Stomach (tissue), 4 donors: ENCODE results near the gene DNAJB13.

Experiments used
- POLR2A ChIP-seq, 4 donors: fragments of 450-650 bp; IDR thresholded peaks; one replicate each; pipeline ENCODE4 v1.6.1; 2016; ENCODE audit warnings: antibody characterized with exemption in 4 of 4, control low read depth in 2 of 4, mild to moderate bottlenecking in 1 of 4, moderate library complexity in 1 of 4
- TF ChIP-seq, protein P1 (sequence below), 7 experiments: fragments of 450-650 bp in 4 of 7; fragments of 200-600 bp in 3 of 7; sonication (generic) in 3 of 7; IDR thresholded peaks; one replicate each; pipeline ENCODE4 v1.5.1; 2016 to 2019; ENCODE audit warnings: antibody characterized with exemption in 7 of 7, control low read depth in 2 of 7, mild to moderate bottlenecking in 1 of 7

DNA sequence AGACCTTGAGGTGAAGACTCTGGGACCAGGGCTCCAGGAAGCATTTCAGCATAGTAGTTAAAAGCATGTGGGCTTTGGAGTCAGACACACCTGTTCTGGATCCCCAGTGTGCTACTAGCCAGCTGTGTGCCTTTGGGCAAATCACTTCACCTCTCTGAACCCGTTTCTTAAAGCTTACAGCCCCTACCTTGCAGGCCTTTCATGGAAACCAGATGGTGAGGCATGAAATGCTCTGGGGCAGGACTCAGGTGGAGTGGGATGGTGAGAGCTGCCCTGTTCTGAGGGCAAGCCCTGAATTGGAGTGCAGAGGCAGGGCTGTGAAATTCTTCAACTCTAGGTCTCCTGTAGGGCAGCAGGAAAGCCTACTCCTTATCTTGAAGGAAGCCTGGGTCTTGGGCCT lies 21.4 kb downstream of the DNAJB13 start:
- TF ChIP-seq, protein P1, sequence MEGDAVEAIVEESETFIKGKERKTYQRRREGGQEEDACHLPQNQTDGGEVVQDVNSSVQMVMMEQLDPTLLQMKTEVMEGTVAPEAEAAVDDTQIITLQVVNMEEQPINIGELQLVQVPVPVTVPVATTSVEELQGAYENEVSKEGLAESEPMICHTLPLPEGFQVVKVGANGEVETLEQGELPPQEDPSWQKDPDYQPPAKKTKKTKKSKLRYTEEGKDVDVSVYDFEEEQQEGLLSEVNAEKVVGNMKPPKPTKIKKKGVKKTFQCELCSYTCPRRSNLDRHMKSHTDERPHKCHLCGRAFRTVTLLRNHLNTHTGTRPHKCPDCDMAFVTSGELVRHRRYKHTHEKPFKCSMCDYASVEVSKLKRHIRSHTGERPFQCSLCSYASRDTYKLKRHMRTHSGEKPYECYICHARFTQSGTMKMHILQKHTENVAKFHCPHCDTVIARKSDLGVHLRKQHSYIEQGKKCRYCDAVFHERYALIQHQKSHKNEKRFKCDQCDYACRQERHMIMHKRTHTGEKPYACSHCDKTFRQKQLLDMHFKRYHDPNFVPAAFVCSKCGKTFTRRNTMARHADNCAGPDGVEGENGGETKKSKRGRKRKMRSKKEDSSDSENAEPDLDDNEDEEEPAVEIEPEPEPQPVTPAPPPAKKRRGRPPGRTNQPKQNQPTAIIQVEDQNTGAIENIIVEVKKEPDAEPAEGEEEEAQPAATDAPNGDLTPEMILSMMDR (IDR thresholded peaks at IDR 0.05), result no peak
- no peak for TF ChIP-seq POLR2A (IDR thresholded peaks at IDR 0.05)
